Heart left ventricle (tissue), 16 donors: ENCODE results near the gene ACSBG1. TPM values are rescaled to one million over a fixed set of nuclear protein-coding genes. Genes with fewer than 3 reads are reported as not detected.
"Not testable (repeated sequence)": the region's sequence is repeated elsewhere in the genome, so short reads cannot be mapped to it uniquely, and the experiment has no call there.

ENCODE experiments used
- ATAC-seq, 4 donors: fragments of 200-7000 bp; cut with Tn5 transposase; one replicate each; pipeline ENCODE4 v1.9.1; 2020 to 2022; ENCODE audit warnings: moderate library complexity in 4 of 4, mild to moderate bottlenecking in 3 of 4, moderate number of reproducible peaks in 1 of 4
- DNase-seq, 5 donors: peaks; one replicate each; pipeline ENCODE4 v3.0.0-alpha.2; 2020
- H3K27ac ChIP-seq, 12 donors: fragments of 200-600 bp; sonication (generic) in 4 of 12; one replicate each; pipeline versions ENCODE4 v1.5.0 to v1.8.0; 2016 to 2022; ENCODE audit warnings: mild to moderate bottlenecking in 2 of 12
- H3K27me3 ChIP-seq, 9 donors: fragments of 200-600 bp; sonication (generic) in 2 of 9; one replicate each; pipeline versions ENCODE4 v1.5.1 to v1.8.0; 2016 to 2022; ENCODE audit warnings: mild to moderate bottlenecking in 3 of 9
- H3K36me3 ChIP-seq, 9 donors: fragments of 200-600 bp; sonication (generic) in 2 of 9; one replicate each; pipeline versions ENCODE4 v1.5.0 to v1.8.0; 2018 to 2022; ENCODE audit warnings: mild to moderate bottlenecking in 2 of 9
- H3K4me1 ChIP-seq, 12 donors: fragments of 200-600 bp; sonication (generic) in 4 of 12; one replicate each; pipeline versions ENCODE4 v1.5.0 to v1.8.0; 2016 to 2022; ENCODE audit warnings: mild to moderate bottlenecking in 3 of 12
- H3K4me3 ChIP-seq, 12 donors: fragments of 200-600 bp; sonication (generic) in 4 of 12; one replicate each; pipeline versions ENCODE4 v1.5.0 to v1.8.0; 2017 to 2022; ENCODE audit warnings: mild to moderate bottlenecking in 9 of 12, moderate library complexity in 4 of 12
- H3K9me3 ChIP-seq, 12 donors: fragments of 200-600 bp; sonication (generic) in 4 of 12; one replicate each; pipeline versions ENCODE4 v1.5.0 to v1.8.0; 2016 to 2022; ENCODE audit warnings: mild to moderate bottlenecking in 1 of 12
- CTCF ChIP-seq, 12 donors: fragments of 200-600 bp; sonication (generic) in 4 of 12; IDR thresholded peaks; one replicate each; pipeline versions ENCODE4 v1.5.0 to v1.8.0; 2018 to 2022; ENCODE audit warnings: antibody characterized with exemption in 12 of 12, mild to moderate bottlenecking in 5 of 12
- POLR2A ChIP-seq, 2 donors: fragments of 450-650 bp; IDR thresholded peaks; one replicate each; pipeline ENCODE4 v1.6.1; 2017; ENCODE audit warnings: antibody characterized with exemption in 2 of 2, mild to moderate bottlenecking in 2 of 2, moderate library complexity in 2 of 2
- WGBS, 4 donors: extraction: QIAGEN DNeasy Blood & Tissue Kit in 2 of 4; methylation state at CpG; one replicate each; pipeline versions ENCODE4 v1.1.5 to v1.1.7; 2013 to 2018; 5-methylcytosine and 5-hydroxymethylcytosine counted together
- intact Hi-C, 10 donors: fragments of 100-400 bp; cut with DNase I; formaldehyde crosslinking; loops; one replicate each; pipeline versions ENCODE4 v1.11.1 to v1.14.2; 2022
- polyA plus RNA-seq, 2 donors: library from polyadenylated mRNA; stranded (reverse); fragments of 200-250 nt; gene quantifications; one replicate each; pipeline ENCODE4 v1.2.3, GENCODE V29; 2013
- total RNA-seq, 9 donors: library from RNA; depleted of rRNA in 2 of 9; stranded (reverse); fragments of >200 nt in 2 of 9; fragmentation: NEBNext Ultra II Directional in 3 of 9; extraction: Animal tissue kit (Norgen Biotek cat#: 25700) in 3 of 9; gene quantifications; one replicate each; pipeline versions ENCODE4 v1.1.0 to v1.2.4, GENCODE V29; 2016 to 2023
- donor health status: ischemic (EF 13 %, LVEDD 7.1; RV severe dilation, severe dysfunction).
- donor health status: healthy with polysubstance abuse.
- donor health status: DM: no; HTN: yes; CAD: no.
- donor health status: DM: no; HTN: no; CAD: no.
- donor health status: ischemic (EF 25% LVEDD 6.9; RV normal size, moderate dysfunction).
- donor health status: ischemic (EF 25% LVEDD 5.7; RV mildly dilated, moderate dysfunction).
- donor health status: healthy.
- donor health status: DM: yes; HTN: yes; CAD: no.
- donor health status: ischemic (EF 35%, LVEDD 5.7; RV mildly dilated, moderate dysfunction).
- donor health status: nonischemic (EF 11% LVEDD 7.7; RV severe dilation, severe dysfunction).
- donor health status: DM: yes; HTN: yes; CAD: no.
- donor health status: PGD.
- donor health status: ischemic (EF 29% LVEDD 5.4; RV normal size, mild dysfunction).
- donor health status: nonischemic (EF 23%, LVEDD 6.1; RV moderate dilation, normal function).

Gene ACSBG1
- total and polyA plus RNA-seq, 11 donors = 0.05 to 1.2 (median 0.16) TPM; not detected in 5

GRCh38 chr15:78255421-78256043, 21.2 kb upstream of the ACSBG1 start:
- no peak for ATAC-seq
- no peaks in the 10 kb centered on the region for H3K4me1 ChIP-seq
- no peak overlapping the region for H3K4me3 ChIP-seq
- no peaks in the 10 kb centered on the region for H3K27me3 ChIP-seq
- H3K9me3 ChIP-seq = no peaks in the 10 kb centered on the region
- no peaks in the 10 kb centered on the region for H3K36me3 ChIP-seq
- TF ChIP-seq CTCF (IDR thresholded peaks at IDR 0.05) = no peak
- TF ChIP-seq POLR2A (IDR thresholded peaks at IDR 0.05) = no peak
- no peak overlapping the region for H3K27ac ChIP-seq
- no peak for DNase-seq
- intact Hi-C loops = no loop called here
- WGBS, 4 donors = 91 to 100% (median 93%) methylated on average over 1 of the region's 1 CpG

- 72 to 88% (median 79%) methylated on average over 9 of the region's 9 CpGs for WGBS, 4 donors
- Histone ChIP-seq H3K36me3 (no peaks in the 10 kb centered on the region), H3K27me3 (no peaks in the 10 kb centered on the region), H3K9me3 (no peaks in the 10 kb centered on the region), H3K27ac (no peak overlapping the region), H3K4me3 (no peak overlapping the region), H3K4me1 (no peaks in the 10 kb centered on the region)
- ATAC-seq (no peak), DNase-seq (no peak)
- intact Hi-C loops = no loop called here
- TF ChIP-seq POLR2A (IDR thresholded peaks at IDR 0.05) = no peak
- no peak for TF ChIP-seq CTCF (IDR thresholded peaks at IDR 0.05)
These were observed 16.8 kb upstream of the ACSBG1 start for GRCh38 chr15:78251136-78251535.

- 84 to 92% (median 85%) methylated on average over 5 of the region's 5 CpGs for WGBS, 4 donors
- intact Hi-C loops = no loop called here
These were observed 14.8 kb upstream of the ACSBG1 start for GRCh38 chr15:78249131-78249530.

GRCh38 chr15:78247911-78248310, 13.5 kb upstream of the ACSBG1 start:
- DNase-seq (no peak), ATAC-seq (no peak)
- no peak overlapping the region for H3K4me3 ChIP-seq
- no peak overlapping the region for H3K27ac ChIP-seq
- WGBS, 4 donors = 77 to 100% (median 79%) methylated on average over 1 of the region's 1 CpG
- no peak for TF ChIP-seq CTCF (IDR thresholded peaks at IDR 0.05)
- TF ChIP-seq POLR2A (IDR thresholded peaks at IDR 0.05) = no peak
- peaks cover 0 to 11% (median 3%) of the 10 kb centered on the region in 12 donors for H3K4me1 ChIP-seq
- H3K9me3 ChIP-seq = no peaks in the 10 kb centered on the region
- no peaks in the 10 kb centered on the region for H3K36me3 ChIP-seq
- intact Hi-C loops = no loop called here
- no peaks in the 10 kb centered on the region for H3K27me3 ChIP-seq

More at GRCh38 chr15:78249131-78249530, 14.8 kb upstream of the ACSBG1 start:
- DNase-seq (no peak), ATAC-seq (no peak)
- no peaks in the 10 kb centered on the region for H3K4me1 ChIP-seq
- no peaks in the 10 kb centered on the region for H3K36me3 ChIP-seq
- no peaks in the 10 kb centered on the region for H3K9me3 ChIP-seq
- TF ChIP-seq CTCF (IDR thresholded peaks at IDR 0.05) = no peak
- no peak for TF ChIP-seq POLR2A (IDR thresholded peaks at IDR 0.05)
- no peak overlapping the region for H3K27ac ChIP-seq
- H3K4me3 ChIP-seq = no peak overlapping the region
- no peaks in the 10 kb centered on the region for H3K27me3 ChIP-seq

- H3K27ac ChIP-seq, H3K4me3 ChIP-seq, intact Hi-C loops, DNase-seq, H3K36me3 ChIP-seq, H3K27me3 ChIP-seq, H3K9me3 ChIP-seq, ATAC-seq: not testable (repeated sequence)
- H3K4me1 ChIP-seq = peaks cover 0 to 11% (median 3%) of the 10 kb centered on the region in 12 donors
- WGBS, 4 donors = 96 to 98% (median 97%) methylated on average over 22 to 39 of the region's 39 CpGs
These were observed 11.7 kb upstream of the ACSBG1 start for GRCh38 chr15:78245976-78246620.

- ATAC-seq, H3K36me3 ChIP-seq, H3K27me3 ChIP-seq, H3K9me3 ChIP-seq, H3K27ac ChIP-seq, H3K4me3 ChIP-seq, intact Hi-C loops, DNase-seq: not testable (repeated sequence)
- peaks cover 0 to 14% (median 3%) of the 10 kb centered on the region in 12 donors for H3K4me1 ChIP-seq
- WGBS, 4 donors = 83 to 88% (median 85%) methylated on average over 14 of the region's 14 CpGs
These were observed 11.0 kb upstream of the ACSBG1 start for GRCh38 chr15:78245392-78245791.
